Stromal cell of bone marrow (primary cell): Measurements from ENCODE around the gene MRM3.
"Not testable (repeated sequence)": the region's sequence is repeated elsewhere in the genome, so short reads cannot be mapped to it uniquely, and the experiment has no call there.

Source experiments
- DNase-seq: peaks from one replicate; pipeline ENCODE4 v3.0.0-alpha.2; 2012; ENCODE audit warnings: low read depth

Gene MRM3

GRCh38 chr17:781805-782731 is at the start of gene MRM3, which contains the start of gene GLOD4:
MRM3 (plus strand) TSS chr17:782353; CDS start chr17:782379, 26 bp downstream.
GLOD4 (minus strand) TSS chr17:782280; CDS start chr17:782255, 25 bp downstream.
- DNase-seq, result peak; percentile 79

DNA sequence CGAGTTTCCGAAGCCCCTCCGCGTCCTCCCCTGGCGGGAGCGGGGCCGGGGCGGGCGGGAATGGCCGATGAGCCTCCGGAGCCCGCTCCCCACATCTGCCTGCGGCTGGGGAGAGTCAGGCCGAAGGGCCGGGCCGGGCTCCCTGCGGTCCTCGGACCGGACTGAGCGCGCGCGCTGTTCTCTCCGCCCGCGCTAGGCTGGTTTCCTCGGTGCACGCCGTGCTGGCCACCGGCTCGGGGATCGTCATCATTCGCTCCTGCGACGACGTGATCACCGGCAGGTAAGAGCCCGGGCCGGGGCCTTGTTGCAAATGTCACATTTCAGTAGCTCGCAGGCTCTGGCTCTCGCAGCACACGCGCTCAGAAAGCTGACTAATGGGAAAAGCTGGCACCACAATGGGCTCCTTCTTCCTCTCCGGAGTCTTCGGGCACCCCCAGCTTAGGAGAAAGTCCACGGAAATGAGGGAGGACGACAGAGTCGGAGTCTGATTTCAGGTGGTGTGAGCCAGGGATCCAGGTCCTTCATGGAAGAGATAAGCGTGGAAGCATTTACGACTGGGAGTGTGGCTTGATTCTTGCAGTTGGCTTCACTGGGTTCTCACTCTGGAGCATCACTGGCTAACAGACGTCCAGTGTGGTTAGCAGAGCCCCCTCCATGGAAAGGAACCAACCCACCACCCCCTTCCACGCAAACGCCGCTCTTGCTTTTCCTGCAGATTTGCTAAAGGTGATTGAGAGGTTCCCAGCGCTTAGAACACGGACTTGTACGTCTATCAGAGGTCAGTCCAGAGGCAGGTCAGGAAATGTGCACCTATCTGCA is 49.0 kb upstream of the MRM3 start:
- DNase-seq, result no peak

DNA sequence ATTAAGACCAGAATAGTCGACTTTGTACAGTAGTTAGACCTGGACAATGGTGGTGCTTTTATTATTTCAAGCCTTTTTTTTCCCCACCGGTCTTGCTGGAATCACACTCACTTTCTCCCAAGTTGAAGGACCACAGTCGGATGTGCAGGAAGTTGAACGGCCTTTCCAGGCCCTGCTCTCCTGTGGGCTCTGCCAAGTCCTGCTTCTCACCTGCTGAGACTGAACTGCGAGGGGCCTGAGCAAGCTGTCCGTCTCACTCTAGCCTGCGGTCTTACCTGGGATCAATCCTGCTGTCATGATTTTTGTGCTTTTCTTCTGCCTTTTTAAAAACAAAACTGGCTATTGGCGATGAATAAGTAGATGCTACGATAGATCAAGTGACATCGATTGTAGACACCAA is 48.4 kb upstream of the MRM3 start:
- no peak for DNase-seq

DNA sequence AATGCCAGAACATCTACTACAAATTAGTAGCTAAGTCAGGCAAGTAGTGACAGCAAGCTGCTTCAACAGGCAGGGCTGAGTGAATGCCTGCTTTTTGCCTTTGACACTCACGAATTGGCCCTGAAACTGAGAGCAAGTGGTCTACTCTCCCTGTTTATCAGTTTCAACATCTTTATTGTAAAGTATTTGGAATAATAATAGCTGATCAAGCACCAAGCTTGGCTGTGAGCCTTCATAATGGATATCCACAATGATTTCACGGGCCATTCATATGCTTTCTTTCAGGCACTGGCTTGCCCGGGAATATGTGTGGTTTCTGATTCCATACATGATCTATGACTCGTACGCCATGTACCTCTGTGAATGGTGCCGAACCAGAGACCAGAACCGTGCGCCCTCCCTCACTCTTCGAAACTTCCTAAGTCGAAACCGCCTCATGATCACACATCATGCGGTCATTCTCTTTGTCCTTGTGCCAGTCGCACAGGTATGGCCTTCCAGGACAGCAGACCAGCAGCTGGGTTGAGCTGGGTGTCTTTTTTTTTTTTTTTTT is 44.5 kb upstream of the MRM3 start:
- DNase-seq, result no peak

- DNase-seq, result no peak
Measured at GRCh38 chr17:740240-741017, 41.7 kb upstream of the MRM3 start.

- DNase-seq, result no peak
Measured at GRCh38 chr17:742147-742793, 39.9 kb upstream of the MRM3 start.

GRCh38 chr17:743139-743538 is 39.0 kb upstream of the MRM3 start:
- DNase-seq, result no peak

DNA sequence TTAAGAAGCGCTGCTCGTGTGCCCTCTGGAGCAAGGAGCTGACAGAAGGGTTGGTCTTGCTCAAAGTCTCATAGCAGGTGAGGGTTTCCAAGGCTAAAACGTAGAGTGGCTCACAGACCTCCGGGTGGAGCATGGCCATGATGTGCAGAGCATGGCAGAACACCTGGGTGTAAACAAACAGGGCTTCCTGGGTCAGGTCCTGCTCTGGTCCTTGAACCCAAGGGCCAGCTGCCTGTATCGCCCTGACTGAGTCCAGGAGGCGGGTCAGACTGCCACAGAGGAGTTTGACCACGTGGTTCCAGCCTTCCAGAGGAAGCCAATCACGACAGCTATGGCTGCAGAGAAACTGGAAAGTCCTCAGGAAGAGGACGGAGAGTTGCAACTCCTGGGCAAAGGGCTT is 37.2 kb upstream of the MRM3 start:
- DNase-seq, result no peak

GRCh38 chr17:745406-745805 is 36.7 kb upstream of the MRM3 start:
- no peak for DNase-seq

GRCh38 chr17:746181-746580 is 36.0 kb upstream of the MRM3 start:
- no peak for DNase-seq

GRCh38 chr17:746783-747629 is 35.1 kb upstream of the MRM3 start:
- DNase-seq, result no peak

DNA sequence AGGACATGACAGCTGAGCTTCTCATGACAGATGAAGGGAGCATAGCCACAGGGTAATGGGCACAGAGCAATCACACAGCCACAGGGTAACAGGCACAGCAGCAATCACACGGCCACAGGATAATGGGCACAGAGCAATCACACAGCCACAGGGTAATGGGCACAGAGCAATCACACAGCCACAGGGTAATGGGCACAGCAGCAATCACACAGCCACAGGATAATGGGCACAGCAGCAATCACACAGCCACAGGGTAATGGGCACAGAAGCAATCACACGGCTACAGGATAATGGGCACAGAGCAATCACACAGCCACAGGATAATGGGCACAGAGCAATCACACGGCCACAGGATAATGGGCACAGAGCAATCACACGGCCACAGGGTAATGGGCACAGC is 33.5 kb upstream of the MRM3 start:
- not testable (repeated sequence) for DNase-seq

DNA sequence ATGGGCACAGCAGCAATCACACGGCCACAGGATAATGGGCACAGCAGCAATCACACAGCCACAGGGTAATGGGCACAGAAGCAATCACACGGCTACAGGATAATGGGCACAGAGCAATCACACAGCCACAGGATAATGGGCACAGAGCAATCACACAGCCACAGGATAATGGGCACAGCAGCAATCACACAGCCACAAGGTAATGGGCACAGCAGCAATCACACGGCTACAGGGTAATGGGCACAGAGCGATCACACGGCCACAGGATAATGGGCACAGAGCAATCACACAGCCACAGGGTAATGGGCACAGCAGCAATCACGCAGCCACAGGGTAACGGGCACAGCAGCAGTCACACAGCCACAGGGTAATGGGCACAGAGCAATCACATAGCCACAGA is 32.8 kb upstream of the MRM3 start:
- DNase-seq, result not testable (repeated sequence)

- DNase-seq, result no peak
Measured at GRCh38 chr17:750431-751037, 31.6 kb upstream of the MRM3 start.

- DNase-seq, result no peak
Measured at GRCh38 chr17:751269-752001, 30.7 kb upstream of the MRM3 start.

- DNase-seq, result peak; percentile 61
Measured at GRCh38 chr17:752002-752619, 30.0 kb upstream of the MRM3 start, which contains the start of gene GEMIN4. GEMIN4 (minus strand) TSS chr17:752264; CDS start chr17:752142, 122 bp downstream.

- DNase-seq, result peak; percentile 41
Measured at GRCh38 chr17:752620-753219, 29.4 kb upstream of the MRM3 start.

DNA sequence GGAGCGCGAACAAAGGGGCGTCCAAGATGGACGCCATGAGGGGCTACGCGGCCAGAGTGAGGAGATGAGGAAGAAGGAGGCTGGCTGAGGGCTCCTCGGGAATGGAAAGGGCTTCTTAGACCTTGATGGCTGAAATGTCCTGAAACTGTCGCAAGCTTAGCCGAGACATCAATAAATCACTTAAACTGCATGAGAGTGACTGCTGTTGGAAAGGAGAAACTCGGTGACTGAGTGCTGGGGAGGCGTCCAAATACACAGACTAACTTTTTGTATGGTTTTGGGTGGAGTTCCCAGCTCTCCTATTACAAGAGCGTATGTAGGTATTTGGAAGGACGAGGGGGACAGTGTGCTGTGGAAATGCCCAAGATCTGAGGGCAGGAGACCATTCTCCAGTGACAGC is 28.7 kb upstream of the MRM3 start:
- no peak for DNase-seq
